Mucosa of descending colon (tissue), 3 donors: ENCODE data around the gene DOCK1. TPM values are rescaled to one million over a fixed set of nuclear protein-coding genes. Genes with fewer than 3 reads are reported as not detected.

Source experiments
- ATAC-seq: fragments of 200-7000 bp; cut with Tn5 transposase; one replicate; pipeline ENCODE4 v1.9.1; 2020; ENCODE audit warnings: mild to moderate bottlenecking, moderate library complexity
- DNase-seq, 3 donors: peaks; one replicate each; pipeline ENCODE4 v3.0.0-alpha.2; 2020
- H3K36me3 ChIP-seq: fragments of 200-600 bp; one replicate; pipeline ENCODE4 v1.8.0; 2021; ENCODE audit warnings: low read depth, mild to moderate bottlenecking
- H3K4me1 ChIP-seq: fragments of 200-600 bp; one replicate; pipeline ENCODE4 v1.8.0; 2021; ENCODE audit warnings: low read depth, mild to moderate bottlenecking
- H3K4me3 ChIP-seq: fragments of 200-600 bp; one replicate; pipeline ENCODE4 v1.8.0; 2021; ENCODE audit warnings: mild to moderate bottlenecking
- H3K9me3 ChIP-seq: fragments of 200-600 bp; one replicate; pipeline ENCODE4 v1.8.0; 2021; ENCODE audit warnings: mild to moderate bottlenecking
- CTCF ChIP-seq: fragments of 200-600 bp; IDR thresholded peaks from one replicate; pipeline ENCODE4 v1.8.0; 2022; ENCODE audit warnings: antibody characterized with exemption, mild to moderate bottlenecking
- intact Hi-C, 2 donors: fragments of 100-400 bp; cut with DNase I in 1 of 2; cut with micrococcal nuclease in 1 of 2; formaldehyde crosslinking; loops; one replicate each; pipeline versions ENCODE4 v1.11.0 to v1.11.1; 2022; cut with DNase I, micrococcal nuclease
- total RNA-seq, 3 donors: library from RNA; stranded (reverse); fragmentation: NEBNext Ultra II Directional in 2 of 3; extraction: Animal tissue kit (Norgen Biotek cat#: 25700) in 2 of 3; gene quantifications; one replicate each; pipeline versions ENCODE4 v1.2.1 to v1.2.4, GENCODE V29; 2021 to 2023
- donor health status: DM: no; HTN: no; CAD: no; lungs with moderate emphysema.
- donor health status: DM: no; HTN: no; CAD: no.
- donor health status: DM: no; HTN: yes; CAD: no.

The DOCK1 gene
- total RNA-seq, 3 donors from 2014 or later = 56.5 to 103 (median 74.1) TPM

- no peak for TF ChIP-seq CTCF
- no peaks in the 10 kb centered on the region for H3K9me3 ChIP-seq
- no peaks in the 10 kb centered on the region for H3K36me3 ChIP-seq
- DNase-seq (no peak), ATAC-seq (no peak)
- no peak overlapping the region for H3K4me3 ChIP-seq
- intact Hi-C loops = no loop called here
- H3K4me1 ChIP-seq = no peaks in the 10 kb centered on the region
Measured at GRCh38 chr10:127498087-127498486, 592.9 kb downstream of the DOCK1 start.

GRCh38 chr10:127500127-127500526, 594.9 kb downstream of the DOCK1 start:
- ATAC-seq = no peak
- intact Hi-C loops = no loop called here
- no peaks in the 10 kb centered on the region for H3K9me3 ChIP-seq
- no peak for DNase-seq
- no peaks in the 10 kb centered on the region for H3K36me3 ChIP-seq
- no peak for TF ChIP-seq CTCF
- H3K4me3 ChIP-seq = no peak overlapping the region
- H3K4me1 ChIP-seq = no peaks in the 10 kb centered on the region

Other genes starting within 250 kb of the DOCK1 start
- 1 to 10 TPM in 1 of 3 donors, not detected in 2; 1.1 TPM for gene C10orf90, start 234.7 kb upstream of the DOCK1 start, total RNA-seq